OCI-LY7 (cell line): ENCODE measurements around the gene SMURF1. TPM values are rescaled to one million over a fixed set of nuclear protein-coding genes. Genes with fewer than 3 reads are reported as not detected.

ENCODE experiments used
- BruUV-seq: library from RNA; stranded (reverse); fragments of 400-500 nt; replicated peaks from 2 replicates; lab custom pipeline; 2021; lab: Mats Ljungman, UMichigan
- CTCF ChIA-PET: fragments of 300-600 bp; sonication (Branson Sonifier 250); formaldehyde crosslinking; loops from one replicate; lab custom pipeline; 2022; ENCODE audit warnings: antibody characterized with exemption; ENCODE audit not compliant: unreplicated experiment; lab: Charles Lee
- POLR2A ChIA-PET: fragments of 300-600 bp; sonication (Branson Sonifier 250); formaldehyde crosslinking; loops from one replicate; lab custom pipeline; 2022; ENCODE audit warnings: antibody characterized with exemption; lab: Charles Lee
- DNase-seq: peaks from one replicate; pipeline ENCODE4 v3.0.0-alpha.2; 2015; ENCODE audit warnings: low spot score
- H2AFZ ChIP-seq: fragments of 200-600 bp; sonication (generic), shearing (Covaris generic); 2 replicates; pipeline ENCODE4 v1.6.1; 2014; ENCODE audit warnings: mild to moderate bottlenecking, antibody characterized with exemption, low read length, moderate library complexity
- H3K27ac ChIP-seq: fragments of 200-600 bp; sonication (generic); 2 replicates; pipeline ENCODE4 v1.5.1; 2014; ENCODE audit warnings: mixed run types, low read depth, mild to moderate bottlenecking, moderate library complexity, low read length, inconsistent platforms; ENCODE audit not compliant: poor library complexity, severe bottlenecking
- H3K36me3 ChIP-seq: fragments of 200-600 bp; sonication (generic); 2 replicates; pipeline ENCODE4 v1.6.1; 2014; ENCODE audit warnings: mild to moderate bottlenecking, antibody characterized with exemption, low read length, moderate library complexity, mixed read lengths; ENCODE audit not compliant: insufficient read depth
- H3K4me1 ChIP-seq: fragments of 200-600 bp; sonication (generic); 2 replicates; pipeline ENCODE4 v1.5.1; 2014; ENCODE audit warnings: mild to moderate bottlenecking, low read length; ENCODE audit not compliant: insufficient read depth, poor library complexity, severe bottlenecking
- H3K4me2 ChIP-seq: fragments of 200-600 bp; sonication (generic); 2 replicates; pipeline ENCODE4 v1.6.1; 2014; ENCODE audit warnings: mild to moderate bottlenecking, low read length
- H3K4me3 ChIP-seq: fragments of 200-600 bp; sonication (generic); 2 replicates; pipeline ENCODE4 v1.5.1; 2014; ENCODE audit warnings: mild to moderate bottlenecking, low read depth, low read length; ENCODE audit not compliant: poor library complexity, severe bottlenecking
- H3K79me2 ChIP-seq: fragments of 200-600 bp; sonication (generic); 2 replicates; pipeline ENCODE4 v1.6.1; 2016; ENCODE audit warnings: low read depth, mild to moderate bottlenecking, low read length, moderate library complexity, mixed read lengths; ENCODE audit not compliant: insufficient read depth
- H3K9me2 ChIP-seq: fragments of 200-600 bp; sonication (generic); 2 replicates; pipeline ENCODE4 v1.6.1; 2016; ENCODE audit warnings: mild to moderate bottlenecking, low read length, mixed read lengths; ENCODE audit not compliant: insufficient read depth
- H3K9me3 ChIP-seq: fragments of 200-600 bp; sonication (generic); 2 replicates; pipeline ENCODE4 v1.6.1; 2014; ENCODE audit warnings: mild to moderate bottlenecking, mixed run types, low read length, mixed read lengths
- H4K20me1 ChIP-seq: fragments of 200-600 bp; sonication (generic); 2 replicates; pipeline ENCODE4 v1.6.1; 2014; ENCODE audit warnings: mild to moderate bottlenecking, antibody characterized with exemption, low read length, moderate library complexity, mixed read lengths; ENCODE audit not compliant: insufficient read depth
- CTCF ChIP-seq: fragments of 200-600 bp; sonication (generic); conservative IDR thresholded peaks from 2 replicates; pipeline ENCODE4 v1.5.1; 2014; ENCODE audit warnings: mild to moderate bottlenecking, antibody characterized with exemption, low read length, moderate library complexity, mixed read lengths
- EZH2phosphoT487 ChIP-seq: fragments of 200-600 bp; sonication (generic); IDR thresholded peaks from 2 replicates; pipeline ENCODE4 v1.6.1; 2018; ENCODE audit warnings: low read depth, borderline replicate concordance, mild to moderate bottlenecking, mixed run types, antibody characterized with exemption, low read length, moderate library complexity, mixed read lengths
- intact Hi-C: fragments of 100-400 bp; cut with micrococcal nuclease; formaldehyde crosslinking; loops from one replicate; pipeline ENCODE4 v1.10.0; 2022; ENCODE audit not compliant: unreplicated experiment
- total RNA-seq, 2 experiments: library from RNA; depleted of rRNA in 1 of 2; stranded (reverse); fragments of >200 nt in 1 of 2; shearing (Covaris generic) in 1 of 2; gene quantifications; 2 replicates each; pipeline ENCODE4 v1.2.3, GENCODE V29; 2014 to 2022

The SMURF1 gene
- total RNA-seq, 2 experiments from 2014 or later: 11.5 to 17.8 TPM

GRCh38 chr7:99128076-99128950 is 15.6 kb downstream of the SMURF1 start:
- H2AFZ ChIP-seq: no peak overlapping the region
- no TSS peak for BruUV-seq
- peaks cover 64% of the 10 kb centered on the region for H3K79me2 ChIP-seq
- no peaks in the 10 kb centered on the region for H3K9me2 ChIP-seq
- TF ChIP-seq EZH2phosphoT487: no peak
- TF ChIP-seq CTCF: no peak
- H3K4me1 ChIP-seq: peaks cover 7% of the 10 kb centered on the region
- no peak overlapping the region for H3K4me2 ChIP-seq
- H3K27ac ChIP-seq: no peak overlapping the region
- intact Hi-C loops: no loop called here
- no peaks in the 10 kb centered on the region for H3K9me3 ChIP-seq
- H3K4me3 ChIP-seq: no peak overlapping the region
- DNase-seq: no peak
- H3K36me3 ChIP-seq: no peaks in the 10 kb centered on the region
- H4K20me1 ChIP-seq: peaks cover 11% of the 10 kb centered on the region
- POLR2A ChIA-PET: interaction anchor here (0.6 to 1.4 kb wide), 2 partner anchors 10 to 72 kb away, joined by 3 read pairs; no protein-coding TSS in a partner anchor
- CTCF ChIA-PET: no interaction called here

- H4K20me1 ChIP-seq: peaks cover 11% of the 10 kb centered on the region
- ChIA-PET CTCF (no interaction called here), POLR2A (interaction anchor here (1.0 to 1.3 kb wide), 2 partner anchors 14 to 15 kb away, joined by 3 read pairs; no protein-coding TSS in a partner anchor)
- H3K9me3 ChIP-seq: no peaks in the 10 kb centered on the region
- intact Hi-C loops: no loop called here
- no peak overlapping the region for H3K27ac ChIP-seq
- H3K79me2 ChIP-seq: peaks cover 64% of the 10 kb centered on the region
- no peaks in the 10 kb centered on the region for H3K36me3 ChIP-seq
- no peak overlapping the region for H3K4me2 ChIP-seq
- no peak for DNase-seq
- no peak overlapping the region for H2AFZ ChIP-seq
- no TSS peak for BruUV-seq
- no peak overlapping the region for H3K4me3 ChIP-seq
- H3K4me1 ChIP-seq: peaks cover 6% of the 10 kb centered on the region
- H3K9me2 ChIP-seq: no peaks in the 10 kb centered on the region
- no peak for TF ChIP-seq EZH2phosphoT487
These were observed 16.3 kb downstream of the SMURF1 start for GRCh38 chr7:99127636-99128035.

GRCh38 chr7:99126921-99127553 is 16.9 kb downstream of the SMURF1 start:
- TF ChIP-seq EZH2phosphoT487: no peak
- no peak for TF ChIP-seq CTCF
- Histone ChIP-seq H4K20me1 (peaks cover 11% of the 10 kb centered on the region), H2AFZ (no peak overlapping the region), H3K9me2 (no peaks in the 10 kb centered on the region), H3K4me1 (peaks cover 6% of the 10 kb centered on the region), H3K9me3 (no peaks in the 10 kb centered on the region), H3K4me2 (no peak overlapping the region), H3K27ac (no peak overlapping the region), H3K79me2 (peaks cover 60% of the 10 kb centered on the region), H3K4me3 (no peak overlapping the region), H3K36me3 (no peaks in the 10 kb centered on the region)
- DNase-seq: no peak
- ChIA-PET CTCF (no interaction called here), POLR2A (interaction anchor here (0.7 to 1.3 kb wide), 3 partner anchors 14 to 15 kb away, joined by 3 read pairs; no protein-coding TSS in a partner anchor)
- intact Hi-C loops: no loop called here
- no TSS peak for BruUV-seq
